Measurements from ENCODE around the gene GNB1L.
"Not testable (repeated sequence)": the region's sequence is repeated elsewhere in the genome, so short reads cannot be mapped to it uniquely, and the experiment has no call there.

GNB1L gene

GRCh38 chr22:19840059-19840458, 14.6 kb downstream of the GNB1L start:
- POLR2A ChIA-PET: no interaction called here
- CTCF ChIA-PET: no interaction called here
- no peak for DNase-seq (ENCODE audit: low read depth, low spot score)
- TF ChIP-seq CTCF (IDR thresholded peaks at IDR 0.05; ENCODE audit: insufficient read depth, low read length, missing control alignments): no peak
- no peak overlapping the region for H3K4me3 ChIP-seq (ENCODE audit: low read depth, low read length)

GRCh38 chr22:19837915-19838314, 16.8 kb downstream of the GNB1L start:
- ChIA-PET POLR2A (no interaction called here), CTCF (no interaction called here)
- no peak for TF ChIP-seq CTCF (IDR thresholded peaks at IDR 0.05; ENCODE audit: insufficient read depth, low read length, missing control alignments)

GRCh38 chr22:19836512-19836911, 18.2 kb downstream of the GNB1L start:
- TF ChIP-seq CTCF (IDR thresholded peaks at IDR 0.05; ENCODE audit: insufficient read depth, low read length, missing control alignments): no peak
- POLR2A ChIA-PET: no interaction called here
- H3K4me3 ChIP-seq (ENCODE audit: low read depth, low read length): no peak overlapping the region
- DNase-seq (ENCODE audit: low read depth, low spot score): no peak
- CTCF ChIA-PET: interaction anchor here (0.9 kb wide), 1 partner anchor 25 kb away, joined by 3 read pairs; no protein-coding TSS in a partner anchor

More at GRCh38 chr22:19837915-19838314, 16.8 kb downstream of the GNB1L start:
- H3K4me3 ChIP-seq (ENCODE audit: low read depth, low read length): no peak overlapping the region
- no peak for DNase-seq (ENCODE audit: low read depth, low spot score)

GRCh38 chr22:19834599-19834998, 20.1 kb downstream of the GNB1L start:
- H3K4me3 ChIP-seq (ENCODE audit: low read depth, low read length): no peak overlapping the region
- DNase-seq (ENCODE audit: low read depth, low spot score): no peak
- TF ChIP-seq CTCF (IDR thresholded peaks at IDR 0.05; ENCODE audit: insufficient read depth, low read length, missing control alignments): no peak
- CTCF ChIA-PET: no interaction called here
- POLR2A ChIA-PET: no interaction called here

- H3K4me3 ChIP-seq (ENCODE audit: low read depth, low read length); POLR2A ChIA-PET; DNase-seq (ENCODE audit: low read depth, low spot score): not testable (repeated sequence)
- CTCF ChIA-PET: interaction anchor here (1.4 kb wide), 1 partner anchor 103 kb away, joined by 3 read pairs; no protein-coding TSS in a partner anchor
Observed at GRCh38 chr22:19833327-19833726, 21.3 kb downstream of the GNB1L start.

- H3K4me3 ChIP-seq (ENCODE audit: low read depth, low read length): no peak overlapping the region
- ChIA-PET POLR2A (no interaction called here), CTCF (interaction anchor here (0.6 to 1.5 kb wide), 3 partner anchors 11 to 102 kb away, joined by 3 read pairs; no protein-coding TSS in a partner anchor)
- TF ChIP-seq CTCF (IDR thresholded peaks at IDR 0.05; ENCODE audit: insufficient read depth, low read length, missing control alignments): no peak
- DNase-seq (ENCODE audit: low read depth, low spot score): no peak
Observed at GRCh38 chr22:19832476-19833108, 22.1 kb downstream of the GNB1L start.

- CTCF ChIA-PET: interaction anchor here (0.6 to 1.5 kb wide), 4 partner anchors 10 to 143 kb away, joined by 3 read pairs; no protein-coding TSS in a partner anchor
Observed at GRCh38 chr22:19831979-19832378, 22.7 kb downstream of the GNB1L start.

More at GRCh38 chr22:19831979-19832378, 22.7 kb downstream of the GNB1L start:
- POLR2A ChIA-PET; DNase-seq (ENCODE audit: low read depth, low spot score); H3K4me3 ChIP-seq (ENCODE audit: low read depth, low read length): not testable (repeated sequence)
